ENCODE data around the gene RGS12.

RGS12 gene

GRCh38 chr4:3251691-3252479 lies 40.9 kb upstream of the RGS12 start:
- no peaks in the 10 kb centered on the region for H3K27me3 Mint-ChIP-seq (ENCODE audit: low read depth)
- H3K4me3 Mint-ChIP-seq, result no peak overlapping the region
- no peak overlapping the region for H3K27ac Mint-ChIP-seq
- H3K4me1 Mint-ChIP-seq (ENCODE audit: low read depth), result peaks cover 6% of the 10 kb centered on the region
- H3K36me3 Mint-ChIP-seq (ENCODE audit: low read depth), result no peaks in the 10 kb centered on the region
- H3K9me3 Mint-ChIP-seq, result no peaks in the 10 kb centered on the region

DNA sequence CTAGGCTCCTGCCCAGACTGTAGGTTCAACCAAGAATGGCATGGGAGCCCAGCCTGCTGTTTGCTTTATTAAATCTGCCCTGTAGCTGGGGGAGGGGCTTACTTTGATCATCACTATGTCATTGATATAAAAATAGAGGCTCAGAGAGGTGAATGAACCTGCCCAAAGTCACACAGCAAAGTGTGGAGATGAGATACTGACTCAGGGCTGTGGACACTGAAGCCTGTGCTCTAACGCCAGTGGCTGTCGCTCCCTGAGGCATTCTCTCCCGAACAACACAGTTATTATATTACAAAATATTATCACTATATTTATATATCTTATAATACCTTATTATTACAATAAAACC lies 40.4 kb upstream of the RGS12 start:
- Mint-ChIP-seq H3K27ac (no peak overlapping the region), H3K36me3 (ENCODE audit: low read depth) (no peaks in the 10 kb centered on the region), H3K27me3 (ENCODE audit: low read depth) (no peaks in the 10 kb centered on the region), H3K4me3 (no peak overlapping the region), H3K9me3 (no peaks in the 10 kb centered on the region), H3K4me1 (ENCODE audit: low read depth) (peaks cover 6% of the 10 kb centered on the region)

DNA sequence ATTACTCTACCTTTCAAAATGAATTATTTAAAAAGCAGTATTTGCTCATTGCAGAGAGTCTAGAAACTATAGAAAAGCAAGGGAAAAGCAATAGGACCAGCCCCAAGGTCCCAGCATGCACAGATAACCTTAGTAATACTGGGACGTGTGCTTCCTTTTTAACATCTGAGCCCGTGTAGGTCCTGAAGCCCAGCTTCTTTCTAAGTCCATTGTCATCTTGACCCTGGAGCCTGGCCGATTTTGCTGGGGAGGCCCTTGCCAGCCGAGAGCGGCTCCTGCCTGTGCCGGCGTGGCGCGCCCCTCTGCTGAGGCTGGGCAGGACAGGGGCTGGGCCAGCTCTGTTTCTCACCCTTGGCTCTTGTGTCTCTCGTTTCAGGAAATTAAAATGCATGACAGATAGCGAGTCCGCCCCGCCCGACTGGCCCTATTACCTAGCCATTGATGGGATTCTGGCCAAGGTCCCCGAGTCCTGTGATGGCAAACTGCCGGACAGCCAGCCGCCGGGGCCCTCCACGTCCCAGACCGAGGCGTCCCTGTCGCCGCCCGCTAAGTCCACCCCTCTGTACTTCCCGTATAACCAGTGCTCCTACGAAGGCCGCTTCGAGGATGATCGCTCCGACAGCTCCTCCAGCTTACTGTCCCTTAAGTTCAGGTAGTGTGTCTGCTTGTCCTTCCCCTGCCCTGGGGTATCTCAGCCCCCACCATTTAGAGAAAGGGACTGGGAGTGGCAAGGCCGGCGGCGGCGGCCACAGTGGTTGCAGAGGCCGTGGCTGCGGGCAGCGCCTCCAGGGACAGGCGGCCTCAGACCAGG lies 39.8 kb upstream of the RGS12 start:
- Mint-ChIP-seq H3K27me3 (ENCODE audit: low read depth) (no peaks in the 10 kb centered on the region), H3K9me3 (no peaks in the 10 kb centered on the region), H3K4me3 (no peak overlapping the region), H3K27ac (no peak overlapping the region), H3K4me1 (ENCODE audit: low read depth) (peaks cover 6% of the 10 kb centered on the region), H3K36me3 (ENCODE audit: low read depth) (no peaks in the 10 kb centered on the region)

DNA sequence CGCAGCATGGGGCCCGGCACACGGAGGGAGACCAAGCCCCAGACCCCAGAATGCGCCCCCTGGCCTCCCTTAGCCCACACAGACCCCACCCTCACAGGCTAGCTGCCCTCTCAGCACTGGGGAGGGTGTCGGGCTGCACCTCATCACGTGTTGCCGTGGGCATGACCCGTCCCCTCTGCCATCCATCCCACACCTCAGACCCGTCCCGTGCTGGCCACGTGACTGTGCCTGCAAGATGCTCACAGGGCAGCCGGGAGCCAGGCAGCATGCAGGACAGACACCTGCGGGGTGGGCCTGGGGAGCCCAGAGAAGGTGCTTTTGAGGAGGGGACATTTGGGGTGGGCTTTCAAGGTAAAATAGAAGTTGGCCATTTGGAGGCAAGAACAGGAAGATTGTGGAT lies 39.0 kb upstream of the RGS12 start:
- Mint-ChIP-seq H3K9me3 (no peaks in the 10 kb centered on the region), H3K4me1 (ENCODE audit: low read depth) (peaks cover 6% of the 10 kb centered on the region), H3K27ac (no peak overlapping the region), H3K36me3 (ENCODE audit: low read depth) (no peaks in the 10 kb centered on the region), H3K4me3 (no peak overlapping the region), H3K27me3 (ENCODE audit: low read depth) (no peaks in the 10 kb centered on the region)

DNA sequence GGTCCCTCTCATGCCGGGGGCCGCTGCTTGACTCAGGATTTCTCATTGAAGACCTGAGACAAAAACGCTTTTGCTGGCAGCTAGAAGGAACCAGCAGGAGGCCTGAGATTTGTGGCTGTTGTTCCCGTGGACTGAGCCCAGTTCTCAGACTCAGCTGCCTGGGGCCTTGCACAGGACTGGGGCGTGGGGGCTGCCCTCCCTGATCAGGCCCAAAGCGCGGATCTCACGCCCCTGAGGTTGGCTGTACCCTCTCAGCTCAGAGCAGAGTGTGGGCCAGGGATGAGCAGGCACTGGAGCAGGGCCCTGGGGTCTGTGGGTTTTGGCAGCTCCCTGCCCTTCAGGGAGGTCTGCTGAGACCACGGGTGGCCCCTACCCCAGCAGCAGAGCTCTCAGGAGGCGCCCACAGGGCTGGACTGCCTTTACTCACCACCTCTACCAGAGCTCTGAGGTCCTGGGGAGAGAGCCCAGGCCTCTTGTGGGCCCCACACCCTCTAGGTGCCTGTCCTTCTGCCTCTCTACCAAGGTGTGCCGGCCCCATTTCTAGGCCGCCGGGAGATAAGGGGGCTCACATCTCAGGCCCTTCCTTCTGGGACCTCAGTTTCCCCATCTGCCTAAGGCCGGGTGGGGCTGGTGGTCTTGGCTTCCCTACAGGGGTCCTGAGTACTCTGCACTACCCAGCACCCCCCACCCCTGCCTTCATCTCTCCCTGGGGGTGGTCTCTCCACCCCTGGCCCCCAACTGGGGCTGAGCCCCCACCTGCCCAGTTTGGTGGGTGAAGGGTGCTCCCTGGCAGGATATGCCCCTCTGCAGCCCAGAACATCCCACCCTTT lies 38.3 kb upstream of the RGS12 start:
- H3K27me3 Mint-ChIP-seq (ENCODE audit: low read depth), result no peaks in the 10 kb centered on the region
- H3K9me3 Mint-ChIP-seq, result no peaks in the 10 kb centered on the region
- H3K36me3 Mint-ChIP-seq (ENCODE audit: low read depth), result no peaks in the 10 kb centered on the region

GRCh38 chr4:3255611-3256186 lies 37.1 kb upstream of the RGS12 start:
- no peaks in the 10 kb centered on the region for H3K9me3 Mint-ChIP-seq
- no peaks in the 10 kb centered on the region for H3K27me3 Mint-ChIP-seq (ENCODE audit: low read depth)
- no peak overlapping the region for H3K4me3 Mint-ChIP-seq
- H3K36me3 Mint-ChIP-seq (ENCODE audit: low read depth), result no peaks in the 10 kb centered on the region
- H3K4me1 Mint-ChIP-seq (ENCODE audit: low read depth), result peaks cover 6% of the 10 kb centered on the region
- no peak overlapping the region for H3K27ac Mint-ChIP-seq

More for the DNA sequence above, 38.3 kb upstream of the RGS12 start:
- Mint-ChIP-seq H3K27ac (no peak overlapping the region), H3K4me1 (ENCODE audit: low read depth) (peaks cover 6% of the 10 kb centered on the region), H3K4me3 (no peak overlapping the region)

DNA sequence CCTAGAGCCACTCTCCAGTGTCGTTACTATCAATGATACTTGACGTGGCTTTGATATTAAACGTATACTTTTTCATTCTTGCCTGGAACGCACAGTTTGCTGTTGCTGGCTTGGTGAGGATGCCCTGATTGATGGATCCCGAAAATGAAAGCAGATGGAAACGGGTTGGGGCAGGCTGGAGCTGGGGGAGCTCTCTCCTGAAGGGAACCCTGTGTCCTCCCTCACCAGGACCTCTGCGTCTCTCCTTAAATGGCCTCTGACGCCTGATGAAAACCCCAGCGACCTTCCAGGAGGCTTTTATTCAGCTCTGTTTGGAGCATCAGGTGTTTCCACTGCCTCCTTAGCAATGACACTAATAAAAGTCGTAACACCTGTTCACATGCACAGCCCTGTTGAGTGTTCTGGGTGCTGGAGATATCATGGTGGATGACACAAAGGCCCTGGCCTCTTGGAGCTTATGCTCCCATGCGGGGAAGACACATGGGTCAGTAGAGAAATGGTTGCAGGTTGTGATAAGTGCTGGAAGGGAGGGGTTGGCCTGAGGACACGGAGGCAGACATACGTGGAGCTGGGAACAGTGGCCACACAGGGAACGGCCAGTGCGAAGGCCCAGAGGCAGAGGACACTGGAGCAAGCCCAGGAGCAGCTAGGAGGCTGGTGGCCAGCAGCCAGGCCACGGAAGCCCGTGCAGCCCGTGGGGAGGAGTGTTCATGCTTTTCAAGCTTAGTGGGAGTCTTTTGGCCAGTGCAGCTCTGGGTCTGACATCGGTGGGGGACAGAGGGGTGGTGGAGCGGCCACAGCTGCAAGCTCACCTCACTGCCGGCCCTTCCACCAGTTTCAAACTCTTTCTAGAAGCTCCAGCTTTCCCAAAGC lies 36.4 kb upstream of the RGS12 start:
- no peak overlapping the region for H3K27ac Mint-ChIP-seq
- H3K4me1 Mint-ChIP-seq (ENCODE audit: low read depth), result peaks cover 1% of the 10 kb centered on the region
- H3K9me3 Mint-ChIP-seq, result no peaks in the 10 kb centered on the region
- H3K36me3 Mint-ChIP-seq (ENCODE audit: low read depth), result no peaks in the 10 kb centered on the region
- H3K4me3 Mint-ChIP-seq, result no peak overlapping the region
- no peaks in the 10 kb centered on the region for H3K27me3 Mint-ChIP-seq (ENCODE audit: low read depth)

GRCh38 chr4:3257103-3257555 lies 35.7 kb upstream of the RGS12 start:
- Mint-ChIP-seq H3K4me1 (ENCODE audit: low read depth) (no peaks in the 10 kb centered on the region), H3K4me3 (no peak overlapping the region), H3K36me3 (ENCODE audit: low read depth) (no peaks in the 10 kb centered on the region), H3K27me3 (ENCODE audit: low read depth) (no peaks in the 10 kb centered on the region), H3K9me3 (no peaks in the 10 kb centered on the region), H3K27ac (no peak overlapping the region)

GRCh38 chr4:3257556-3258482 lies 35.0 kb upstream of the RGS12 start:
- H3K9me3 Mint-ChIP-seq, result no peaks in the 10 kb centered on the region
- H3K27me3 Mint-ChIP-seq (ENCODE audit: low read depth), result no peaks in the 10 kb centered on the region
- no peaks in the 10 kb centered on the region for H3K4me1 Mint-ChIP-seq (ENCODE audit: low read depth)
- H3K4me3 Mint-ChIP-seq, result no peak overlapping the region
- no peaks in the 10 kb centered on the region for H3K36me3 Mint-ChIP-seq (ENCODE audit: low read depth)
- no peak overlapping the region for H3K27ac Mint-ChIP-seq

GRCh38 chr4:3261411-3262207 lies 31.2 kb upstream of the RGS12 start:
- Mint-ChIP-seq H3K27ac (no peak overlapping the region), H3K9me3 (no peaks in the 10 kb centered on the region), H3K36me3 (ENCODE audit: low read depth) (no peaks in the 10 kb centered on the region), H3K4me1 (ENCODE audit: low read depth) (no peaks in the 10 kb centered on the region), H3K27me3 (ENCODE audit: low read depth) (no peaks in the 10 kb centered on the region), H3K4me3 (no peak overlapping the region)

DNA sequence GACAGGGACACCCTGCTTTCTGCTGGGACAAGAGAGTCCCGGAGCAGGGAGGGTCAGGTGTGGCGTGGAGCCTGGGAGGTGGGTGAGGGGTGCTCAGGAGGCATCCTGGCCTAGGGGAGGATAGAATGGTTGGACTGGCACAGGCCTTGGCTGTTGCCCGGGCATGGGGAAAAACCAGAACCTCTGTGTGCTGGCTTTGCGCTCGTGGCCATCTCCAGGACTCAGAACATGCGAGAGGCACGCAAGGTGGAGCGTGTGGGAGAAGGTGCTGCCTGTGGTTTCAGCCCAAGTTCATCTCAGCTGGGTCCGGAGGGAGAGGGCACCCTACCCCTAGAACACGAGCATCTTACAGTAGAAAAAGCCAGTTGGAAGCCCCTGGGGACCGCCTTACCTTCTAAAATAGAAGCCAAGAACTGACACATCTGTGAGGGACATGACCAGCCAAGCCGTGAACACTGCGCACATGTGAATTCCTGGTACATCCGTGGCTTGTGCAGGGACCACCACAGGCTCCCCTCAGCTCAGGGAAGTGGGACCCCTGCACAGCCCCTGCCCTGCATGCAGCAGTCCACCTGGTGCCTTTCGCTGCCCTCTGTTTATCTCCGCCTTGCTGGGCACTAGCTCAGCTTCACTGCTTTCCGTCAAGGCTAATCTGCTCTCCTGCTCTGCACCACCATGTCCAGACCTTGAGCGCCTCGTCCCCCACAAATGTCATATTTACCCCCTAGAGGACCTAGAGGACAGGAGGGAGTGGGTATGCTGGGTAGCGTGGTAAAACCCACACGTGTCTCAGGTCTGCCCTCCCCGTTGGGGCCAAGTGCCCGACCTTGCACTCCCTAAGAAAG lies 30.4 kb upstream of the RGS12 start:
- no peaks in the 10 kb centered on the region for H3K27me3 Mint-ChIP-seq (ENCODE audit: low read depth)
- no peak overlapping the region for H3K4me3 Mint-ChIP-seq

More for the DNA sequence above, 30.4 kb upstream of the RGS12 start:
- Mint-ChIP-seq H3K27ac (no peak overlapping the region), H3K4me1 (ENCODE audit: low read depth) (no peaks in the 10 kb centered on the region), H3K9me3 (no peaks in the 10 kb centered on the region), H3K36me3 (ENCODE audit: low read depth) (no peaks in the 10 kb centered on the region)

Data from T-helper 1 cell treated with Interleukin-12 subunit alpha and Interleukin-12 subunit beta and Interleukin-4 antibody, amounts not matched to agents 30 μg/mL and 1 μg/mL, for 36 hours (primary cell).